OCI-LY1 (cell line): ENCODE data around the gene ERCC8.

Experiments
- EZH2 ChIP-seq: fragments of 200-600 bp; sonication (generic), shearing (Covaris generic); IDR thresholded peaks from 2 replicates; pipeline ENCODE4 v1.8.0; 2017; ENCODE audit warnings: borderline replicate concordance, mixed run types, mild to moderate bottlenecking, antibody characterized with exemption, low read length, moderate library complexity, mixed read lengths
- TF ChIP-seq, protein P1 (sequence below): fragments of 200-600 bp; sonication (generic), shearing (Covaris generic); IDR thresholded peaks from 2 replicates; pipeline ENCODE4 v1.5.1; 2017; ENCODE audit warnings: mild to moderate bottlenecking, antibody characterized with exemption, low read length, moderate library complexity, mixed read lengths

- TF ChIP-seq, protein P1, sequence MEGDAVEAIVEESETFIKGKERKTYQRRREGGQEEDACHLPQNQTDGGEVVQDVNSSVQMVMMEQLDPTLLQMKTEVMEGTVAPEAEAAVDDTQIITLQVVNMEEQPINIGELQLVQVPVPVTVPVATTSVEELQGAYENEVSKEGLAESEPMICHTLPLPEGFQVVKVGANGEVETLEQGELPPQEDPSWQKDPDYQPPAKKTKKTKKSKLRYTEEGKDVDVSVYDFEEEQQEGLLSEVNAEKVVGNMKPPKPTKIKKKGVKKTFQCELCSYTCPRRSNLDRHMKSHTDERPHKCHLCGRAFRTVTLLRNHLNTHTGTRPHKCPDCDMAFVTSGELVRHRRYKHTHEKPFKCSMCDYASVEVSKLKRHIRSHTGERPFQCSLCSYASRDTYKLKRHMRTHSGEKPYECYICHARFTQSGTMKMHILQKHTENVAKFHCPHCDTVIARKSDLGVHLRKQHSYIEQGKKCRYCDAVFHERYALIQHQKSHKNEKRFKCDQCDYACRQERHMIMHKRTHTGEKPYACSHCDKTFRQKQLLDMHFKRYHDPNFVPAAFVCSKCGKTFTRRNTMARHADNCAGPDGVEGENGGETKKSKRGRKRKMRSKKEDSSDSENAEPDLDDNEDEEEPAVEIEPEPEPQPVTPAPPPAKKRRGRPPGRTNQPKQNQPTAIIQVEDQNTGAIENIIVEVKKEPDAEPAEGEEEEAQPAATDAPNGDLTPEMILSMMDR: no peak
- TF ChIP-seq EZH2: no peak
Measured at GRCh38 chr5:60891667-60892066, 53.2 kb downstream of the ERCC8 start.
